AG09309 (cell line): ENCODE measurements around the gene URI1.

Experiments
- DNase-seq: peaks from one replicate; pipeline ENCODE4 v3.0.0-alpha.2; 2010; ENCODE audit warnings: low read depth
- H3K4me3 ChIP-seq: 2 replicates; pipeline ENCODE4 v1.5.1; 2011; ENCODE audit warnings: mild to moderate bottlenecking, low read depth, low read length, moderate library complexity; ENCODE audit not compliant: control insufficient read depth
- TF ChIP-seq, protein P1 (sequence below): IDR thresholded peaks from 2 replicates; pipeline ENCODE4 v1.5.1; 2011; ENCODE audit warnings: mild to moderate bottlenecking, low read depth, low read length, inconsistent platforms; ENCODE audit not compliant: insufficient read depth, control insufficient read depth; ENCODE audit errors: missing control alignments

The URI1 gene

DNA sequence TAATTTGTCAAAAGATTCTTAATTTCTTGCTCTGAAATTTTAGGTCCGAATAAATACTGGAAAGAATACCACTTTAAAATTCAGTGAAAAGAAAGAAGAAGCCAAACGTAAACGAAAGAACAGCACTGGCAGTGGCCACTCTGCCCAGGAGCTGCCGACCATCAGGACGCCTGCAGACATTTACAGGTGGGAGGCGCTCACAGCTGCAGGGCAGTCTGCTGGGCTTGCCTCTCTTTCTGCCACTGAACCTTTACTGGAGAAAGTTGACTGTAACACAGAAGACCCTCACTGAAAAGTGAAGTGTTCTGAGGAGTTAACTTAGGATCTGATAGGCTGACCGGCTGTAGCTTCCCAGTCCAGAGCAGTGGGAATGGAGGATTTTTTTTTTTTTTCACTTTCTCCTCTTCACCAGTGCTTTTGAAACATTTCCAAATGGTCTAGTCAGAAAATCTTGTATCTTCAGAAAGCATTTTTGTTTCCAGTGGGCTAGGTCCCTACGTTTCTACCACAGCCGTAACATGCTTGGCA, 69.1 kb downstream of the URI1 start:
- H3K4me3 ChIP-seq = no peak overlapping the region
- no peak for DNase-seq
- TF ChIP-seq, protein P1, sequence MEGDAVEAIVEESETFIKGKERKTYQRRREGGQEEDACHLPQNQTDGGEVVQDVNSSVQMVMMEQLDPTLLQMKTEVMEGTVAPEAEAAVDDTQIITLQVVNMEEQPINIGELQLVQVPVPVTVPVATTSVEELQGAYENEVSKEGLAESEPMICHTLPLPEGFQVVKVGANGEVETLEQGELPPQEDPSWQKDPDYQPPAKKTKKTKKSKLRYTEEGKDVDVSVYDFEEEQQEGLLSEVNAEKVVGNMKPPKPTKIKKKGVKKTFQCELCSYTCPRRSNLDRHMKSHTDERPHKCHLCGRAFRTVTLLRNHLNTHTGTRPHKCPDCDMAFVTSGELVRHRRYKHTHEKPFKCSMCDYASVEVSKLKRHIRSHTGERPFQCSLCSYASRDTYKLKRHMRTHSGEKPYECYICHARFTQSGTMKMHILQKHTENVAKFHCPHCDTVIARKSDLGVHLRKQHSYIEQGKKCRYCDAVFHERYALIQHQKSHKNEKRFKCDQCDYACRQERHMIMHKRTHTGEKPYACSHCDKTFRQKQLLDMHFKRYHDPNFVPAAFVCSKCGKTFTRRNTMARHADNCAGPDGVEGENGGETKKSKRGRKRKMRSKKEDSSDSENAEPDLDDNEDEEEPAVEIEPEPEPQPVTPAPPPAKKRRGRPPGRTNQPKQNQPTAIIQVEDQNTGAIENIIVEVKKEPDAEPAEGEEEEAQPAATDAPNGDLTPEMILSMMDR = no peak

DNA sequence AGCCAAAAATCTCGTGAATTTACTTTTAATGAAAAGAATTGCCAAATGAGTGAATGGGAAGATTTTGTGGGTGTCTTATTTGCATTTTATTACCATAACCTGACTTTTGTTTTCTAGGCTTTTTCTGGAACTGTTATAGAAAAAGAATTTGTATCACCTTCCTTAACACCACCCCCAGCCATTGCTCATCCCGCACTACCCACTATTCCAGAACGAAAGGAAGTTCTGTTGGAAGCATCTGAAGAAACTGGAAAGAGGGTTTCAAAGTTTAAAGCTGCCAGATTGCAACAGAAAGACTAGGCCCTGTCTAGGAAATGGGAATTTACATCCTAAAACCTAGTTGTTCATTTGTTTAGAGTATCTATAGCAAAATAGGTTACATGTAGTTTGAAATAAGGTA, 72.7 kb downstream of the URI1 start:
- no peak overlapping the region for H3K4me3 ChIP-seq
- TF ChIP-seq, protein P1 = no peak
- DNase-seq = no peak

DNA sequence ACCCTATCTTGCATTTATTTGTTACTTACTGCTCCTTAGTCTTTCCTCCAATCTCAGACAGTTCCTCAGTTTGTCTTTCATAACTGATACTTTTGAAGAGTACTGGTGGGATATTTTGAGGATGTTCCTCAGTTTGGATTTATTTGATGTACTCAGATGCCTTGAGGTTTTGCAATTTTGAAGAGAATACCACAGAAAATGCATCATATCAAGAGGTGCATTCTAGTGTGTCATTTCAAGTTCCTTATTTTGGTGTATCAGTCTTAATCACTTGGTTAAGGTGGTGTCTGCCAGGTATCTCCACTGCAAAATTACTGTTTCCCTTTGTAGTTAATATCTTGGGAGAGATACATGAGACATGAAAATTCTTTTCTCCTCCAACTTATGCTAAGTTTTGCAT, 75.1 kb downstream of the URI1 start:
- no peak overlapping the region for H3K4me3 ChIP-seq
- DNase-seq = no peak
- TF ChIP-seq, protein P1 = no peak

DNA sequence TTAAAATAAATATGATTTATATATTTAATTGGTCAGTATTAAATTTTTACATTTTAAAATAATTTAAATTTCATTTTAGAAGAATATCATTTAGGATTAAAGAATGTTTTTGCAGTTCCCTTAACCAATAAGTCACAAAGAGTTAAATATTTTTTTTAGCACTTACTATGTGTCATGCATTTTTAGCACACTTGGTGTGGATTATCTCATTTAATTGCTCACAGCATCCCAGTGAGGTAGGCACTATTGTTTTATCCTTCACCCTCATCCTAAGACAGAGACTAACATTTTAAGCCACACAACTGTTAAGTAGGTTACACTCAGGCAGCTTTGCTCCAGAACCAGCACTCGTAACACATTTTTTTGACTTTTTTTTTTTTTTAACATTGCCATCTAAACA, 78.2 kb downstream of the URI1 start:
- H3K4me3 ChIP-seq = no peak overlapping the region
- DNase-seq = no peak
- TF ChIP-seq, protein P1 = no peak

DNA sequence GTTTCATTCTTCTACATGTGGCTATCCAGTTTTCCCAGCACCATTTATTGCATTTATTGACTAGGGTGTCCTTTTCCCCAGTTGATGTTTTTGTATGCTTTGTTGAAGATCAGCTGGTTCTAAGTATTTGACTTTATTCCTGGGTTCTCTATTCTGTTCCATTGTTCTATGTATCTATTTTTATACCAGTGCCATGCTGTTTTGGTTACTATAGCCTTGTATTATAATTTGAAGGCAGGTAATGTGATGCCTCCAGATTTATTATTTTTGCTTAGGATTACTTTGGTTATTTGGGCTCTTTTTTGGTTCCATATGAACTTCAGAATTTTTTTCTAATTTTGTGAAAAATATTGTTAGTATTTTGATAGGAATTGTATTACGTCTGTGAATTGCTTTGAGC, 80.6 kb downstream of the URI1 start:
- H3K4me3 ChIP-seq = no peak overlapping the region
- TF ChIP-seq, protein P1 = no peak
- no peak for DNase-seq

DNA sequence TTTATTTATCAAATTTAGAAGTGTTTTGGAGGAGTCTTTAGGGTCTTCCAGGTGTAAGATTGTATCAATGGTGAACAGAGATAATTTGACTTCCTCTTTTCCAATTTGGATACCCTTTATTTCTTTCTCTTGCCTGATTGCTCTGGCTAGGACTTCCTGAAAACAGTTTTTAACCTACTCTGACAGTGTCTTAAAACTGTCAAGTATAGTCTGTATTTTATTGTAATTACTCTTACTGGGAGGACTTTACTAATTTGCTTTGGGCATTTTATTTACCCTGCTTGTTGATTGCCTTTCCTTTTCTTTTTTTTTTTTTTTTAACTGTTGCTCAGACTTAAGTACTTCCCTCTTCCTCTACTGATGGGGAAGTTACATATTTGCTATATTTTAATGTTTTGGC, 81.3 kb downstream of the URI1 start:
- TF ChIP-seq, protein P1 = no peak
- no peak overlapping the region for H3K4me3 ChIP-seq
- no peak for DNase-seq

DNA sequence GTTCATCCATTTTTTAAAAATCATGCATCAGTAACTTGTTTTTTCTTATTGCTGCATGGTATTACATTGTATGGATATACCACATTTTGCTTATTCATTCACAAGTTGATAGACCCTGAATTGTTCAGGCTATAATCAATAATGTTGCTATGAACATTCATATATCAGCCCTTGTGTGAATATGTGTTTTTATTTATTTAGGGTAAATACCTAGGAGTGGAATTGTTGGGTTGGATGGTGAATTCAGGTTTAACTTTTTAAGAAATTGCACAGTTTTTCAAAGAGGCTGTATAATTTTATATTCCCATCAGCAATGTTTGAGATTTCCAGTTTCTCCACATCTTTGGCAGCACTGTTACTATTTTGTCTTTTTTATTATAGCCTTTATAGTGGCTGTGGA, 82.1 kb downstream of the URI1 start:
- TF ChIP-seq, protein P1 = no peak
- H3K4me3 ChIP-seq = no peak overlapping the region
- DNase-seq = no peak
